ENCODE results near the gene FBXO34.

DNA sequence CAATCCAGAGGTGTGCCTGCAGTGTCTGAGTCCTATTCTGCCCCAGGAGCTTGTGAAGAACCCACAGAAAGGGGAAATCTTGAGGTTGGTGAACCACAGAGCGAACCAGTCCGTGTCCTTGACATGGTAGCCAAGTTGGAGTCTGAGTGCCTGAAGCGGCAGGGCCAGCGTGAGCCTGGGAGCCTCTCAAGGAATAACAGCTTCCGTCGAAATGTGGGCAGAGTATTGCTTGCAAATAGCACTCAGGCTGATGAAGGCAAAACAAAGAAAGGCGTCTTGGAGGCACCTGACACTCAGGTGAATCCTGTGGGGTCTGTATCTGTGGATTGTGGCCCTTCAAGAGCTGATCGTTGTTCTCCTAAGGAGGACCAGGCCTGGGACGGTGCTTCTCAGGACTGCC lies 79.9 kb downstream of the FBXO34 start:
- TF ChIP-seq POLR2AphosphoS5 (IDR thresholded peaks at IDR 0.05) (no peak), EP300 (IDR thresholded peaks at IDR 0.05) (no peak), CTCF (IDR thresholded peaks at IDR 0.05) (no peak)

Data from suprapubic skin (tissue), 4 donors.